ELR (cell line): ENCODE results near the gene KRT72.

Source experiments
- DNase-seq: peaks from one replicate; pipeline ENCODE4 v3.0.0-alpha.2; 2015; ENCODE audit warnings: low read depth

Gene KRT72

DNA sequence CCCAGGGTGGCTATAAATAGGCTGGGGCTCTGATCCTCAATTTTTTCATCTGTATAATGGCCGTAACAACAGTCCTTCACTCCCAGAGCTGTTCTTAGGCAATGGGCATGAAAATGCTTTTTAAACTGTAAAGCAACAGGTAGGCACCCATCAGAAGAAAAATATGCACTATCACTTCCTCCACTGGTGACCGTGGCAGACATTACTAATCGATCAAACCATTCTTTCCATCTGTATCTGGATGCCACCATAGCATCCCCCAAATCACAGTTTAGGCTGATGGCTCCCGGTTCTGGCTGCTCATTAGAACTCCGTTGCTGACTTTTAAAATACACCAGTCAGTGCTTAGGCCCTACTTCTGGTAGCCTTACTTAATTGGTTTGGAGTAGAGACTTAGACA, 59.6 kb downstream of the KRT72 start:
- no peak for DNase-seq

DNA sequence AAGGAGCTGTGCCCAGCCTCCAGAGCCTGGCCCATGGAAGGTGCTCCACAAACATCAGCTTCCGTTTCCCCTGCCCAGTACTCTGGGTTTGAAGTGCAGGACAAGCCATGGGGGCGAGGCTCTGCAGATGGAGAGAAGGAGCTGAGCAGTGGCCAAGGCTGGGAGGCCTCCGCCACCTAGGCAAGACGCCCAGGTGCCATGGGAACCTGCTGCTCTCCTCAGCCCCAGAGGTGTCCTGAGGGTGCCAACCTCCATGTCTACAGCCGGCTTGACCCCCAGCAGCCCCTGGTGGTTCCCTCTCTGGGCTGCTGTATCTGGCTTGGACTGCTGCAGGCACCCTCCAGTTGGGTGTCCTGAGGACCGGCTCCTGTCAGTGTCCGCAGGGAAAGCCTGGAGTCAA, 60.7 kb downstream of the KRT72 start:
- no peak for DNase-seq

DNA sequence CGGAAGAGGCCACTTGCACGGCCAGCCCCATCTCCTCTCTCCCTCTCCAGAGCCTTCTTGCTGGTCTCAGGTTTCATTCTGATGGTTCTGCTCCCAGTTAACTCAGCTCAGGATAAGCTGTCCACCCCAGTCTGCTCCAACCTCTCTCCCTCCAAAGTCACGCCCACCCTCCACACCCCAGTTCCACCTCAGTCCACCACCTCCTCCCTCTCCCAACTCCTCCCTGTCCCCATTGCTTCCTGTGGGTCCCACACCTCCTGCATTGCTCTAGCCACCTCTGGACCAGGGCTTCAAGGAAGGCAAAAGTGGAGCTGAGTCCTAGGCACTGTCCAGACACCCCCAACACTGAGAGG, 61.5 kb downstream of the KRT72 start:
- no peak for DNase-seq

DNA sequence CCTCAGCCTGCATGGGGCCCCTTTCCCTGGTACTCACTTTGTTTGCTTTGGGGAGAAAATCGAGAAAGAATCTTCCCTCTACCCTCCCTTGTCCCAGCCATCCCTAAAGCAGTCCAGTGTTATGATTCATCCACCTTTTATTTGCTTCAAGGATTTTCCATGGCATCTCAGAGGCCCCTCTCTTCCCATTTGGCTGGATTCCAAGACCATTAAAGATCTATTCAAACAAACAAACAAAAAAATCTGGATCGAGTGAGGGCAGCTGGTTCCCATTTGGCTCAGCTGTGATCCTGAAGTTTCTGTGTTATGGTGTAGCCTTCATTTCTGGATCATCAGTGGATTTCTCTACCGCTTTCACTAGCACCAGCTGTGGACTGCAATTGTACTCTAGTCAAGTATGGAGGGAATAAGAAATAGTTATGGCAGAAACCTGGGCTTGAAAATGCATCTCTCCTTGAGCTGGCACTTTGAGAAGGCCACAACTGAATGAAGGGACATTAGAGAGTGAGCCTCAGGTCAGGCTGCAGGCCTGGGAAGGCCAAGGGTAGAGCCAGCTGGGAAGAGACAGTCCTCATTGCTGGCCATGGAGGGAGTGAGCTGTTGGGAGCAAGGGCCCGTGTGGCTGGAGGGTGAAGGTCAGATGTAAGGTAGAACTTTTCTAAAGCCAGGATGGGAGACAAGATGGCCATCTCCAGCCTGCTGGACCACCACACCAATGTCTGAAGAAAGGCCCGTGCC, 62.0 kb downstream of the KRT72 start:
- DNase-seq, result peak; percentile 60

GRCh38 chr12:52537101-52537500, 64.2 kb downstream of the KRT72 start:
- no peak for DNase-seq
